Measurements from ENCODE around the gene ZNF785.

The ZNF785 gene

GRCh38 chr16:30609926-30610839 lies 24.7 kb upstream of the ZNF785 start, which contains the start of gene ZNF689:
ZNF689 (minus strand) TSS chr16:30610389; CDS start chr16:30610041, 348 bp downstream.
- peak within 1 kb of the TSS; percentile 72 for H3K4me3 ChIP-seq (ENCODE audit: low read depth, low read length)
- peak; percentile 98 for DNase-seq (ENCODE audit: low read depth)
- TF ChIP-seq, protein P1, sequence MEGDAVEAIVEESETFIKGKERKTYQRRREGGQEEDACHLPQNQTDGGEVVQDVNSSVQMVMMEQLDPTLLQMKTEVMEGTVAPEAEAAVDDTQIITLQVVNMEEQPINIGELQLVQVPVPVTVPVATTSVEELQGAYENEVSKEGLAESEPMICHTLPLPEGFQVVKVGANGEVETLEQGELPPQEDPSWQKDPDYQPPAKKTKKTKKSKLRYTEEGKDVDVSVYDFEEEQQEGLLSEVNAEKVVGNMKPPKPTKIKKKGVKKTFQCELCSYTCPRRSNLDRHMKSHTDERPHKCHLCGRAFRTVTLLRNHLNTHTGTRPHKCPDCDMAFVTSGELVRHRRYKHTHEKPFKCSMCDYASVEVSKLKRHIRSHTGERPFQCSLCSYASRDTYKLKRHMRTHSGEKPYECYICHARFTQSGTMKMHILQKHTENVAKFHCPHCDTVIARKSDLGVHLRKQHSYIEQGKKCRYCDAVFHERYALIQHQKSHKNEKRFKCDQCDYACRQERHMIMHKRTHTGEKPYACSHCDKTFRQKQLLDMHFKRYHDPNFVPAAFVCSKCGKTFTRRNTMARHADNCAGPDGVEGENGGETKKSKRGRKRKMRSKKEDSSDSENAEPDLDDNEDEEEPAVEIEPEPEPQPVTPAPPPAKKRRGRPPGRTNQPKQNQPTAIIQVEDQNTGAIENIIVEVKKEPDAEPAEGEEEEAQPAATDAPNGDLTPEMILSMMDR (conservative IDR thresholded peaks at IDR 0.05; ENCODE audit: low read depth, low read length): peak; percentile 1

- peak overlapping the region; percentile 72 for H3K4me3 ChIP-seq (ENCODE audit: low read depth, low read length)
- peak; percentile 53 for DNase-seq (ENCODE audit: low read depth)
- TF ChIP-seq, protein P1 (conservative IDR thresholded peaks at IDR 0.05; ENCODE audit: low read depth, low read length): no peak
These were observed 23.8 kb upstream of the ZNF785 start for GRCh38 chr16:30609002-30609925.

DNA sequence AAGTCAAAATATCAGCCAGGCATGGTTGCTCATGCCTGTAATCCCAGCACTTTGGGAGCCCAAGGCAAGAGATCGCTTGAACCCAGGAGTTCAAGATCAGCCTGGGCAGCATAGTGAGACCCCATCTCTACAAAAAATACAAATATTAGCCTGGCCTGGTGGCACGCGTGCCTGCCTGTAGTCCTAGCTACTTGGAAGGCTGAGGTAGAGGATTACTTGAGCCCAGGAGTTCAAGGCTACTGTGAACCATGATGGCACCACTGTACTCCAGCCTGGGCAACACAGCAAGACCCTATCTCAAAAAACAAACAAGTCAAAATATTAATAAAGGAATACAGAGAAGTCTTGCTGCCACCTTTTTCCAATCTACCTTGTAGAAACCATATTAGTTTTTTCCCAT lies 20.5 kb upstream of the ZNF785 start:
- TF ChIP-seq, protein P1 (conservative IDR thresholded peaks at IDR 0.05; ENCODE audit: low read depth, low read length): no peak
- H3K4me3 ChIP-seq (ENCODE audit: low read depth, low read length): no peak overlapping the region
- no peak for DNase-seq (ENCODE audit: low read depth)

DNA sequence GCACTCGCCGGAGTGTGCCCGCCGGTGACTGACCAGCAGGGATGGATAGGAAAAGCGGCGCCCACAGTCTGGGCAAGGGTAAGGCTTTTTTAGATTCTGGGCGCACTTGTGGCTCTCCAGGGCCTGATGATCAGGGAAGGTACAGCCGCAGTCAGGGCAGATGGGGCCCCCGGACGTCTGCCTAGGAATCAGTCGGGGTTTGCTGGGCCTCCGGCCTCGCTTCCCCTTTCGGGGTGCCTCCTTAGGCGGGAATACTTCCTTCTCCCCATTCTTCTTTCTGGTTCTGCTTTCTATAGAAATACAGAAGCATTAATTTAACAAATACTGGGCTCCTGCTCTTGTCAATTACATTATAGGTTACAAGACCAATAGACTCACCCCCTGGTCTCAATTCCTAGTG lies 19.7 kb upstream of the ZNF785 start:
- TF ChIP-seq, protein P1 (conservative IDR thresholded peaks at IDR 0.05; ENCODE audit: low read depth, low read length): no peak
- no peak for DNase-seq (ENCODE audit: low read depth)
- H3K4me3 ChIP-seq (ENCODE audit: low read depth, low read length): no peak overlapping the region

DNA sequence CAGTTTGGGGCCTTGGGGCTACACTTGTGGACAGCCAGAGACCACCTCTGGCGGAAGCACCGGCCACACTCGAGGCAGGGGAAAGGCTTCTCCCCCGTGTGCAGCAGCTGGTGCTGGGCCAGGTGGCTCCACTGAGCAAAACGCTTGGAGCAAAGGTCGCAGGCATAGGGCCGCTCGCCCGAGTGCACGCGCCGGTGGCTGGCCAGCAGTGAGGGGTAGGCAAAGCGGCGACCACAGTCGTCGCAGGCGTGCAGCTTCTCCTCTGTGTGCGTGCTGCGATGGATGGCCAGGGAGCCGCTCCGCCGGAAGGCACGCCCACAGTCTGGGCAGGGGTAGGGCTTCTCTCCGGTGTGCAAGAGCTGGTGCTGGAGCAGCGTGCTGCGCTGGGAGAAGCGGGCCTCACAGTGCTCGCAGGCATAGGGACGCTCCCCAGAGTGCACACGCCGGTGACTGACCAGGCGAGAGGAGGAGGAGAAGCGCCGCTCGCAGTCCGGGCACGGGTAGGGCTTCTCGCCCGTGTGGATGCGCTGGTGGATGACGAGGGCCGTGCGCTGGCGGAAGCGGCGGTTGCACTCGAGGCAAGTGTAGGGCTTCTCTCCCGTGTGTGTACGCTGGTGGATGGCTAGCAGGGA lies 18.9 kb upstream of the ZNF785 start:
- TF ChIP-seq, protein P1 (conservative IDR thresholded peaks at IDR 0.05; ENCODE audit: low read depth, low read length): no peak
- DNase-seq (ENCODE audit: low read depth): no peak
- H3K4me3 ChIP-seq (ENCODE audit: low read depth, low read length): no peak overlapping the region

DNA sequence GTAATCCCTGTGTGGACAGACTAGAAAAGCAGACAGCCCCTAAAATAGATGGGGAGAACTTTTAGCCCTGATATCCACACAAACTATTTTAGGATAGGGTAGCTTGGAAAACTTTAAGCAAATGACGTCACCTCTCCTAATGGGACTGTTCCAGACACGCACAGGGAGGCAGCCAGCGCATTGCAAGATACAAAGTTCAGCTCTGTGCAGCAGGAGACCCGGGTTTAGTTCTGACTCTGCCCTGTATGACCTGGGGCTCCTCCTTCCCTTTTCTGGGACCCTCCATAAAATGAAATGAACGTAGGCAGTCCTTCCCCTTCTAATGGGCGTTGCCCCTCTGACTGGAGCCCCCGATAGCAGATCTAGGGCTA lies 18.4 kb upstream of the ZNF785 start:
- DNase-seq (ENCODE audit: low read depth): no peak
- no peak overlapping the region for H3K4me3 ChIP-seq (ENCODE audit: low read depth, low read length)

More for the DNA sequence above, 18.4 kb upstream of the ZNF785 start:
- TF ChIP-seq, protein P1 (conservative IDR thresholded peaks at IDR 0.05; ENCODE audit: low read depth, low read length): no peak

Measured in choroid plexus epithelial cell (primary cell).